LNCAP (cell line): ENCODE measurements around the gene LONRF3.

Experiments used
- CTCF ChIP-seq: fragments of 450-650 bp; IDR thresholded peaks from 2 replicates; pipeline ENCODE4 v1.5.1; 2017; ENCODE audit warnings: mild to moderate bottlenecking

Gene LONRF3

GRCh38 chrX:118961866-118962560, 12.4 kb upstream of the LONRF3 start:
- no peak for TF ChIP-seq CTCF

- no peak for TF ChIP-seq CTCF
Observed at GRCh38 chrX:118963159-118963558, 11.3 kb upstream of the LONRF3 start.

GRCh38 chrX:118964252-118964651, 10.2 kb upstream of the LONRF3 start:
- no peak for TF ChIP-seq CTCF

GRCh38 chrX:118965395-118965794, 9.0 kb upstream of the LONRF3 start:
- no peak for TF ChIP-seq CTCF

GRCh38 chrX:118968031-118968430, 6.4 kb upstream of the LONRF3 start:
- TF ChIP-seq CTCF, result no peak

- TF ChIP-seq CTCF, result no peak
Observed at GRCh38 chrX:118971552-118971951, 2.9 kb upstream of the LONRF3 start.

- TF ChIP-seq CTCF, result no peak
Observed at GRCh38 chrX:118973389-118974087, 880 bp upstream of the LONRF3 start.
